Heart right ventricle (tissue), 16 donors: ENCODE measurements around the gene GAB1. TPM values are rescaled to one million over a fixed set of nuclear protein-coding genes. Genes with fewer than 3 reads are reported as not detected.

Experiments
- ATAC-seq, 8 donors: fragments of 200-7000 bp; cut with Tn5 transposase; one replicate each; pipeline ENCODE4 v1.9.1; 2020; ENCODE audit warnings: mild to moderate bottlenecking in 8 of 8, moderate library complexity in 8 of 8, moderate number of reproducible peaks in 1 of 8
- DNase-seq, 2 donors: peaks; one replicate each; pipeline ENCODE4 v3.0.0-alpha.2; 2020
- H3K27ac ChIP-seq, 10 donors: fragments of 200-600 bp; sonication (generic) in 2 of 10; one replicate each; pipeline versions ENCODE4 v1.5.0 to v1.8.0; 2020 to 2022; ENCODE audit warnings: mild to moderate bottlenecking in 3 of 10
- H3K27me3 ChIP-seq, 7 donors: fragments of 200-600 bp; one replicate each; pipeline ENCODE4 v1.8.0; 2021 to 2022; ENCODE audit warnings: mild to moderate bottlenecking in 2 of 7
- H3K36me3 ChIP-seq, 9 donors: fragments of 200-600 bp; sonication (generic) in 1 of 9; one replicate each; pipeline versions ENCODE4 v1.5.0 to v1.8.0; 2020 to 2022; ENCODE audit warnings: mild to moderate bottlenecking in 2 of 9
- H3K4me1 ChIP-seq, 9 donors: fragments of 200-600 bp; sonication (generic) in 1 of 9; one replicate each; pipeline versions ENCODE4 v1.5.0 to v1.8.0; 2020 to 2022; ENCODE audit warnings: mild to moderate bottlenecking in 4 of 9
- H3K4me3 ChIP-seq, 10 donors: fragments of 200-600 bp; sonication (generic) in 2 of 10; one replicate each; pipeline versions ENCODE4 v1.5.0 to v1.8.0; 2020 to 2022; ENCODE audit warnings: mild to moderate bottlenecking in 7 of 10, moderate library complexity in 2 of 10
- H3K9me3 ChIP-seq, 11 donors: fragments of 200-600 bp in 10 of 11; sonication (generic) in 2 of 11; one replicate each; pipeline versions ENCODE4 v1.5.0 to v1.8.0; 2013 to 2022; ENCODE audit warnings: mild to moderate bottlenecking in 2 of 11, control low read depth in 1 of 11, moderate library complexity in 1 of 11
- WGBS, 2 donors: extraction: QIAGEN DNeasy Blood & Tissue Kit; methylation state at CpG; one replicate each; pipeline ENCODE4 v1.1.7; 2013; ENCODE audit warnings: inconsistent platforms in 1 of 2; 5-methylcytosine and 5-hydroxymethylcytosine counted together
- intact Hi-C, 10 donors: fragments of 100-400 bp; cut with DNase I; formaldehyde crosslinking; loops; one replicate each; pipeline versions ENCODE4 v1.11.1 to v1.14.2; 2022
- polyA plus RNA-seq, 2 donors: library from polyadenylated mRNA; stranded (reverse); fragments of 200-250 nt; gene quantifications; one replicate each; pipeline ENCODE4 v1.2.3, GENCODE V29; 2013
- total RNA-seq, 10 donors: library from RNA; stranded (reverse); fragmentation: NEBNext Ultra II Directional in 3 of 10; extraction: Animal tissue kit (Norgen Biotek cat#: 25700) in 3 of 10; gene quantifications; one replicate each; pipeline versions ENCODE4 v1.2.1 to v1.2.4, GENCODE V29; 2021 to 2023
- TF ChIP-seq, protein P1 (sequence below), 9 donors: fragments of 200-600 bp; sonication (generic) in 2 of 9; IDR thresholded peaks; one replicate each; pipeline versions ENCODE4 v1.5.0 to v1.8.0; 2021 to 2022; ENCODE audit warnings: antibody characterized with exemption in 9 of 9, mild to moderate bottlenecking in 5 of 9, moderate library complexity in 1 of 9
- donor health status: Arrhythmogenic right ventricular cardiomyopathy.
- donor health status: ischemic (EF 13 %, LVEDD 7.1; RV severe dilation, severe dysfunction).
- donor health status: healthy with polysubstance abuse.
- donor health status: DM: no; HTN: yes; CAD: no.
- donor health status: DM: no; HTN: no; CAD: no.
- donor health status: ischemic (EF 25% LVEDD 6.9; RV normal size, moderate dysfunction).
- donor health status: ischemic (EF 25% LVEDD 5.7; RV mildly dilated, moderate dysfunction).
- donor health status: healthy.
- donor health status: DM: yes; HTN: yes; CAD: no.
- donor health status: Ischemic cardiomyopathy.
- donor health status: ischemic (EF 35%, LVEDD 5.7; RV mildly dilated, moderate dysfunction).
- donor health status: nonischemic (EF 11% LVEDD 7.7; RV severe dilation, severe dysfunction).
- donor health status: DM: yes; HTN: yes; CAD: no.
- donor health status: PGD.
- donor health status: ischemic (EF 29% LVEDD 5.4; RV normal size, mild dysfunction).
- donor health status: nonischemic (EF 23%, LVEDD 6.1; RV moderate dilation, normal function).

The GAB1 gene
- total and polyA plus RNA-seq, 12 donors, result 7.8 to 130 (median 95.3) TPM

DNA sequence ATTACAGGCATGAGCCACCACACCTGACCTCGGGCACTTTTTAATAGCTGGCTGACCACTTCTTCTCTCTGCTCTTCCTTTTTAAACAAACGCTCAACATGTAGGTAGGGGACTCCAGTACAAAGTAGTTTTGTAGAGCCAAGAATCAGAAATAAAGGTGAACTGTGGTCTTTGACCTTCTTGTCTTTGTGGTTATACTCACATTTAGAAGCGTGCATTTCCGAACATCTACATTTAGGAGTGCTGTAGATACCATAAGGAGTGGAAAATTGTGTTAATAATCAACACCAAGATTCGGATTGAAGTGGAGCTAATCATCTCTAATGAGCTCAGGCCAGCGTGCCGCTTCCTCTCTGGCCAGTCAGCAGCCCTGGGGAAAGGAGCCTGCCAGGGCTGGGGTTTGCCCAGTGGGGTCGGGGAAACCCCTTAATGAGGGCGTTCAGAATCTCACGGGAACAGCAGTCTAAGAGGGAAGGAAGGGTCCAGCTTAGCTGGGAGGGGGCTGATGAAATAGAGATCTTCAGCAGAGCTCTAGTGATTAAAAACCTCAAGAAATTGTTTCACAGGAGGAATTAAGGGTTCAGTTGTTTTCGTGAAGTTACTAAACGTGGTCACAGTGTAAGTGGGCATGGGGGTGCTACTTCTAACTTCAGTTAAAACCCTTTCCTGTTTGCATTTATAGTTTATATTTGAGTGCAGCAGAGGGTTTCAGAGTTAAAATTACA, 81.2 kb downstream of the GAB1 start:
- DNase-seq, result no peak
- ATAC-seq, result peak in 2 of 8 donors; percentile 23 to 44
- Histone ChIP-seq H3K27ac (peak overlapping the region in 1 of 10 donors; percentile 6), H3K4me1 (peaks cover 0 to 69% (median 27%) of the 10 kb centered on the region in 9 donors), H3K36me3 (peaks cover 0 to 38% (median 14%) of the 10 kb centered on the region in 9 donors), H3K27me3 (no peaks in the 10 kb centered on the region), H3K4me3 (no peak overlapping the region), H3K9me3 (no peaks in the 10 kb centered on the region)
- WGBS, 2 donors, result 71 to 77% methylated on average over 12 of the region's 12 CpGs
- TF ChIP-seq, protein P1, sequence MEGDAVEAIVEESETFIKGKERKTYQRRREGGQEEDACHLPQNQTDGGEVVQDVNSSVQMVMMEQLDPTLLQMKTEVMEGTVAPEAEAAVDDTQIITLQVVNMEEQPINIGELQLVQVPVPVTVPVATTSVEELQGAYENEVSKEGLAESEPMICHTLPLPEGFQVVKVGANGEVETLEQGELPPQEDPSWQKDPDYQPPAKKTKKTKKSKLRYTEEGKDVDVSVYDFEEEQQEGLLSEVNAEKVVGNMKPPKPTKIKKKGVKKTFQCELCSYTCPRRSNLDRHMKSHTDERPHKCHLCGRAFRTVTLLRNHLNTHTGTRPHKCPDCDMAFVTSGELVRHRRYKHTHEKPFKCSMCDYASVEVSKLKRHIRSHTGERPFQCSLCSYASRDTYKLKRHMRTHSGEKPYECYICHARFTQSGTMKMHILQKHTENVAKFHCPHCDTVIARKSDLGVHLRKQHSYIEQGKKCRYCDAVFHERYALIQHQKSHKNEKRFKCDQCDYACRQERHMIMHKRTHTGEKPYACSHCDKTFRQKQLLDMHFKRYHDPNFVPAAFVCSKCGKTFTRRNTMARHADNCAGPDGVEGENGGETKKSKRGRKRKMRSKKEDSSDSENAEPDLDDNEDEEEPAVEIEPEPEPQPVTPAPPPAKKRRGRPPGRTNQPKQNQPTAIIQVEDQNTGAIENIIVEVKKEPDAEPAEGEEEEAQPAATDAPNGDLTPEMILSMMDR (IDR thresholded peaks at IDR 0.05), result no peak
- intact Hi-C loops, result no loop called here

GRCh38 chr4:143420227-143420626, 83.6 kb downstream of the GAB1 start:
- peak overlapping the region in 8 of 10 donors; percentile 19 to 74 (median 41) for H3K27ac ChIP-seq
- H3K9me3 ChIP-seq, result no peaks in the 10 kb centered on the region
- peaks cover 0 to 44% (median 19%) of the 10 kb centered on the region in 9 donors for H3K36me3 ChIP-seq
- intact Hi-C loops, result no loop called here
- WGBS, 2 donors, result 28 to 30% methylated on average over 2 of the region's 2 CpGs
- DNase-seq, result no peak
- H3K4me1 ChIP-seq, result peaks cover 0 to 61% (median 29%) of the 10 kb centered on the region in 9 donors
- ATAC-seq, result peak in 4 of 8 donors; percentile 54 to 79 (median 72)
- TF ChIP-seq, protein P1 (IDR thresholded peaks at IDR 0.05), result no peak
- H3K27me3 ChIP-seq, result no peaks in the 10 kb centered on the region
- peak overlapping the region in 1 of 10 donors; percentile 4 for H3K4me3 ChIP-seq

DNA sequence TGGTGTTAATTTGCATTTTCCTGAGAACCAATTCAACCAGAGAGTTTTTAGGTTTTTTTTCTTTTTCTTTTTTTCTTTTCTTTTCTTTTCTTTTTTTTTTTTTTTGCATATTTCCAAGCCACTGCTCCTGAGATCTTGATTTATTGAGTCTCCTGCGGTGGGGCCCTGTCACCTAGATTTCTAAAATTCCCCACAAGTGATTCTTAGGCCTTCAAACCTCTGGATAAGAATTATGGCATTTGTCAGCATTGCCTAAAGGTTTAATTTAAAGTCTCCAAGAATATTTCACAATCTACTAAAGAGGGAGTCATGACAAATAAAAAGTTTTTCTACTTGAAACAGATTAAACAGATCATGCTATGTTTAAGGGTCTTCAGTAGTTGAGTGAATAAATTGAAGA, 84.9 kb downstream of the GAB1 start:
- WGBS, 2 donors, result 87 to 93% methylated on average over 1 of the region's 1 CpG
- Histone ChIP-seq H3K9me3 (no peaks in the 10 kb centered on the region), H3K36me3 (peaks cover 0 to 44% (median 20%) of the 10 kb centered on the region in 9 donors), H3K27me3 (no peaks in the 10 kb centered on the region), H3K27ac (no peak overlapping the region), H3K4me3 (no peak overlapping the region), H3K4me1 (peaks cover 0 to 58% (median 35%) of the 10 kb centered on the region in 9 donors)
- TF ChIP-seq, protein P1 (IDR thresholded peaks at IDR 0.05), result no peak
- ATAC-seq, result no peak
- intact Hi-C loops, result no loop called here
- no peak for DNase-seq

DNA sequence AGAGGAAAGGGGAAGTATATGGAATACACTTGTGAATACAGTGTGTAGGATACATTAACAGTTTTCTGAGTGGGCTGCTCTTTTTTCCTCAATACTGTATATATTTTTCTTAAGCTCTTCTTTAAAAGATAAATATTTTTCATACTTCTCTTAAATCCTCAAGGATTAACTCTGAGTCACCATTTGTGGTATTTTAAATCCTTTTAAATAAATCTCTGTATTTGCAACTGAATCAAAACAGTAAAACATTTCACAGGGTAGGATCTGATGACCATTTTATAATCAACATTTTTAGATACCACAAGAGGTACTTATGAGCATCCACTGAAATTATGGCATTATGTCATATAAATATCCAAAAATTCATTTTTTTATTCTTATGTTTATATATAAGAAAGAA, 87.6 kb downstream of the GAB1 start:
- intact Hi-C loops, result no loop called here
- ATAC-seq, result no peak
- TF ChIP-seq, protein P1 (IDR thresholded peaks at IDR 0.05), result no peak
- Histone ChIP-seq H3K4me3 (no peak overlapping the region), H3K27me3 (no peaks in the 10 kb centered on the region), H3K4me1 (peaks cover 0 to 45% (median 30%) of the 10 kb centered on the region in 9 donors), H3K9me3 (peaks cover 0 to 5% (median 0%) of the 10 kb centered on the region in 11 donors), H3K36me3 (peaks cover 0 to 32% (median 9%) of the 10 kb centered on the region in 9 donors), H3K27ac (no peak overlapping the region)
- DNase-seq, result no peak
